HG02943 (cell line): Measurements from ENCODE around the gene GDF11.

Experiments
- ATAC-seq: cut with Tn5 transposase; IDR thresholded peaks from one replicate; pipeline ENCODE4 v1.9.1; 2021; ENCODE audit warnings: mild to moderate bottlenecking, low read depth, moderate library complexity; ENCODE audit not compliant: unreplicated experiment

The GDF11 gene

GRCh38 chr12:55777856-55778255 is 34.9 kb downstream of the GDF11 start:
- ATAC-seq, result no peak

DNA sequence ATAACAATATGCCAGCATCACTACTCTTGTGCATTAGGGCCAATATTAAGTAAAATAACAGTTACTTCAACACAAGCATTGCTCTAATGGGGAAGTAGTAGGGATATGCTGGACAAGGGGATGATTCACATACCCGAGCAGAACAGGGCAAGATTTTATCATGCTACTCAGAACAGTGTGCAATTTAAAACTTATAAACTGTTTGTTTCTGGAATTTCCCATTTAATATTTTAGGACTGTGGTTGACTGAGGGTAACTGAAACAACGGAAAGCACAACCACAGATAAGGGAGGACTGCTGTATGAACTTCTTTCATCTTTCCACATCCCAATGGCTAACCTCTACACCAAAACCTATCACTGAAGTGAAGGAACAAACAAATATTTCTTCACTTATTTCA is 37.8 kb downstream of the GDF11 start:
- ATAC-seq, result no peak

GRCh38 chr12:55788546-55788945 is 45.6 kb downstream of the GDF11 start:
- no peak for ATAC-seq

DNA sequence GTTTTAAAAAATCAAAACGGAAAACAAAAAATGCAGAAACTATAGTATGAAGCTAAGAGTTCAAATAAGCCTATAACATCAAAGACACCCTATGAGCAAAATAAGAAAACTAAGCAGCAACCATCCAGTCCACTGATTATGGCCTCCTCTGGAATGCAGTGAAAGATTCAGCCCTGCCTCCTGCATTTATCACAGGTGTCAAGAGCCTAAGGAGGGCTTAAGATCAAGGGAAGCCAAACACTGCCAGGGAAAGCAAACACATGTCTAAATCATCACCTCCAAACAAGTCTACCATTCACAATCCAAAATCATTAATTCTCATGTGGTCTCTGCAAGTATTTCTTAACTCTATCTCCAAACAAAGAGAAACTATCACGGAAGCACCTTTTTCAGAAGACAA is 46.2 kb downstream of the GDF11 start:
- ATAC-seq, result no peak

GRCh38 chr12:55789893-55790292 is 47.0 kb downstream of the GDF11 start:
- no peak for ATAC-seq

DNA sequence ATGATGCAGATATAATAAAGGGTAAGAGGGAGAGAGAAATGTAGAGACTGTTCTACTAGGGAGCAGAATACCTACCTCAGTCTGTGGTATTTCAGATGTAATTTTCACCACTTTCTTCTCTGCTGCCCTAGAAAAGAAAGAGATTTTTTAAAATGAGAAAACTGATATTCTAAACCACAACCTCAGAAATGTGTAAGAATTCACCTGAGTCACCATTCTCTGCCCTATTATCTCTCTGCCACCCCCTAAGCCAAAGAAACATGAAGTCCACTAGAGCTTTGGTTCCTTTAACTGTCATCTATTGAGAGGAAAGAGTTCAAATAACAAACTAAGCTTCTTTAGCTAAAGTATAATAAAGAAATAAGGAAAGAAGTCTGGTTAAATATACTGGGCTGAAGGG is 53.0 kb downstream of the GDF11 start:
- ATAC-seq, result no peak

DNA sequence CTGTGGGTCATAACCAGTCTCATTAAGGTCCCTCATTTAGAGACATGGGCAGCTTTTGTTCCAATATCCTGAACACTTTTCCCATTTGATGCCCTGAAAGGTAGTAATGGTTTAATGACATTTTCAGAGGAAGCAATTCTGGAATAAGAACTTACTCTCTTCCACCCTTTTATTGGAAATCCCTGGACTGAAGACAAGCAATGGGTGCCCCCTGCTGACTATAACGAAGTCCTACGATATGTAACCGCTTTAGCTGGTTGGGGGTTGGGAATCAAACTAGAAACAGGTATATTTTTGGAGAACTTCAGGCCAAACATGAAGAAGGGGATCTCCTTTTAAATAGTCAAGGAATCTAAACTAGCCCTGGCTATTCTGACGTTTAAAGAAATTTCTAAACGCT is 54.1 kb downstream of the GDF11 start:
- ATAC-seq, result no peak

DNA sequence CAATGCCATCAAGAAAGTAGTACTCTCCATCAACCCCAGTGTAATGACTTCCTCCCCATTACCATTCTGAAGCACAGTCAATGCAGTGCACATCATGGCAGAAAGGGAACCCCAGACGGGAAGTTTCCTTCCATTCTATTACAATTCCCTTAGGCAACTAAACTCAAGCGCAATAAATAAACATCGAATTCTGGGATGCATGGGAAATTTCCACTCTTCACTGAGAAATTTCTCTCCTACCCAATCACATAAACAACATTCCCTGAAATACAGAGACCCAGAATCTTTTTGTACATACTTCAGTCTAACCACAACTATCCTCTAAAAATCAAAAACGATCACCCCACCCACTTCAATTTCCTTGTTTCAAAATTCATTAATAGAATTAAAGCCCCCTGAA is 54.6 kb downstream of the GDF11 start:
- no peak for ATAC-seq
